BLaER1 treated with 17β-estradiol and CSF1 and Interleukin-3, amounts not matched to agents 10 nM and 100 nM (cell line): Measurements from ENCODE around the gene DENND4B.
"Not testable (repeated sequence)": the region's sequence is repeated elsewhere in the genome, so short reads cannot be mapped to it uniquely, and the experiment has no call there.

Experiments used
- H3K27ac ChIP-seq, 11 experiments: shearing (Covaris generic); formaldehyde crosslinking; 2 replicates each; pipeline ENCODE4 v1.8.1; 2022
- H3K27me3 ChIP-seq, 11 experiments: shearing (Covaris generic); formaldehyde crosslinking; 2 replicates each; pipeline ENCODE4 v1.8.1; 2022
- H3K36me3 ChIP-seq, 11 experiments: shearing (Covaris generic); formaldehyde crosslinking; 2 replicates each; pipeline ENCODE4 v1.8.1; 2022
- H3K4me1 ChIP-seq, 10 experiments: shearing (Covaris generic); formaldehyde crosslinking; 2 replicates each; pipeline ENCODE4 v1.8.1; 2022
- H3K4me2 ChIP-seq, 11 experiments: shearing (Covaris generic); formaldehyde crosslinking; 2 replicates each; pipeline ENCODE4 v1.8.1; 2022
- H3K4me3 ChIP-seq, 10 experiments: shearing (Covaris generic); formaldehyde crosslinking; 2 replicates each; pipeline ENCODE4 v1.8.1; 2022
- H3K9ac ChIP-seq, 11 experiments: shearing (Covaris generic); formaldehyde crosslinking; 2 replicates each; pipeline ENCODE4 v1.8.1; 2022
- H3K9me3 ChIP-seq, 11 experiments: shearing (Covaris generic); formaldehyde crosslinking; replicated peaks in 1 of 11; 2 replicates each; pipeline ENCODE4 v1.8.1; 2022
- H4K20me1 ChIP-seq, 11 experiments: shearing (Covaris generic); formaldehyde crosslinking; 2 replicates each; pipeline ENCODE4 v1.8.1; 2022
- Cebpa-rat ChIP-seq, 11 experiments: shearing (Covaris generic); IDR thresholded peaks; 2 replicates each; pipeline ENCODE4 v1.8.1; 2022

Gene DENND4B

GRCh38 chr1:153921080-153921802, 25.3 kb downstream of the DENND4B start:
- H3K4me3 ChIP-seq, result peak overlapping the region; percentile 61 to 87 (median 82)
- peak overlapping the region; percentile 80 to 99 (median 94) for H3K4me2 ChIP-seq
- H3K27ac ChIP-seq, result peak overlapping the region; percentile 12 to 94 (median 90); a peak in 21 of 22 replicates
- peaks cover 10 to 35% (median 24%) of the 10 kb centered on the region in 11 experiments; a peak in 20 of 22 replicates for H3K36me3 ChIP-seq
- peaks cover 38 to 54% (median 41%) of the 10 kb centered on the region in 10 experiments for H3K4me1 ChIP-seq
- H3K9ac ChIP-seq, result peak overlapping the region; percentile 81 to 94 (median 92)
- no peaks in the 10 kb centered on the region for H3K9me3 ChIP-seq
- H3K27me3 ChIP-seq, result no peaks in the 10 kb centered on the region
- peaks cover 49 to 59% (median 56%) of the 10 kb centered on the region in 11 experiments for H4K20me1 ChIP-seq
- no peak for TF ChIP-seq Cebpa-rat (IDR thresholded peaks at IDR 0.05)

GRCh38 chr1:153919876-153920852, 26.4 kb downstream of the DENND4B start:
- Histone ChIP-seq H3K9me3 (no peaks in the 10 kb centered on the region), H3K4me3 (peak overlapping the region; percentile 61 to 87 (median 82); a peak in 19 of 20 replicates), H3K36me3 (peaks cover 21 to 46% (median 35%) of the 10 kb centered on the region in 11 experiments), H3K27me3 (no peaks in the 10 kb centered on the region), H3K9ac (peak overlapping the region; percentile 57 to 94 (median 92); a peak in 20 of 22 replicates), H3K27ac (peak overlapping the region in 10 of 11 experiments; percentile 27 to 94 (median 90); a peak in 20 of 22 replicates), H3K4me1 (peaks cover 38 to 54% (median 40%) of the 10 kb centered on the region in 10 experiments), H3K4me2 (peak overlapping the region; percentile 80 to 99 (median 94)), H4K20me1 (peaks cover 60 to 69% (median 67%) of the 10 kb centered on the region in 11 experiments)
- TF ChIP-seq Cebpa-rat (IDR thresholded peaks at IDR 0.05), result no peak

DNA sequence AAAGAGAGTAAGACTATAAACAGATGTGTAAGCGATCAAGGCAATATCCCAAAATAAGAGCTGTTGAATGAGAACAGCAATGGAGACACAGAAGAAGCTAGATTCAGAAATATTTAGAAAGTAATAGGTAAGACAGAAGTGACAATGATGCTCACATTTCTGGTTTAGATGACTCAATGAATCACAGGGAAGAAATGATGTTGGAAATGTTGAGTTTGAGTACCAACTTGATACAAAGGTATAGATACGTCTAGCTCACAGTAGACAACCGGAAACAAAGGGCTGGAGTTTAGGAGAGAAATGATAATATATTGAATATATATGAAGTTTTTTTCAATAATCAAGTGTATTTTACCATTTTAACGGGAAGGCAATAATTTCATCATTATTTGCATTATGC, 30.2 kb downstream of the DENND4B start:
- no peak for TF ChIP-seq Cebpa-rat (IDR thresholded peaks at IDR 0.05)
- Histone ChIP-seq H3K4me2 (no peak overlapping the region), H3K9ac (no peak overlapping the region), H3K4me1 (peaks cover 24 to 42% (median 31%) of the 10 kb centered on the region in 10 experiments), H3K27me3 (no peaks in the 10 kb centered on the region), H3K27ac (no peak overlapping the region), H3K9me3 (peaks cover 0 to 3% (median 0%) of the 10 kb centered on the region in 11 experiments; a peak in 1 of 22 replicates), H3K36me3 (peaks cover 31 to 84% (median 55%) of the 10 kb centered on the region in 11 experiments), H4K20me1 (peaks cover 93 to 100% (median 100%) of the 10 kb centered on the region in 11 experiments), H3K4me3 (no peak overlapping the region)

DNA sequence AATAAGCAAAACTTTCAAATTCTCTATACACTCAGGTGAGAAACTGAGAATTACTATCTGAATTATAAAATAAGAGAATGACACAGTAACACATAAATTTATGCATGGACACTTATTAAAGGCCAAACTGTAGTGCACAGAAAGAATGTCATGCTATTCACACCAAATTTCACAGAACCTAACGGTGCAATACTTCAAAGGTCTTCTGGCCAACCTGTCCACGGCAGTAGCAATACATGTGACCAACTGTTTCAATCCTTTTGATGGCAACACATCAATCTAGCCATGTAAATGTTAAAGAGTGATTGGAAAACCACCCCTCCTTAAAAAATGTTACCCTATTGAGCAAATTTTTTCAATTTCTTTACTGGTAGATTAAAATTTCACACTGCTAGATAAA, 34.2 kb downstream of the DENND4B start:
- H3K9ac ChIP-seq, result no peak overlapping the region
- no peak overlapping the region for H3K4me2 ChIP-seq
- peaks cover 0 to 9% (median 0%) of the 10 kb centered on the region in 11 experiments; a peak in 3 of 22 replicates for H3K9me3 ChIP-seq
- H3K27me3 ChIP-seq, result no peaks in the 10 kb centered on the region
- H4K20me1 ChIP-seq, result peaks cover 86 to 100% (median 100%) of the 10 kb centered on the region in 11 experiments; a peak in 21 of 22 replicates
- peaks cover 0 to 14% (median 3%) of the 10 kb centered on the region in 10 experiments; a peak in 4 of 20 replicates for H3K4me1 ChIP-seq
- TF ChIP-seq Cebpa-rat (IDR thresholded peaks at IDR 0.05), result no peak
- no peak overlapping the region for H3K27ac ChIP-seq
- no peak overlapping the region for H3K4me3 ChIP-seq
- H3K36me3 ChIP-seq, result peaks cover 39 to 95% (median 62%) of the 10 kb centered on the region in 11 experiments

GRCh38 chr1:153910560-153910959, 36.0 kb downstream of the DENND4B start:
- not testable (repeated sequence) for H3K9ac ChIP-seq, H3K27ac ChIP-seq, H3K4me3 ChIP-seq, H3K4me2 ChIP-seq, H3K9me3 ChIP-seq, H3K27me3 ChIP-seq
- Histone ChIP-seq H3K36me3 (peaks cover 36 to 89% (median 62%) of the 10 kb centered on the region in 11 experiments), H4K20me1 (peaks cover 83 to 100% (median 99%) of the 10 kb centered on the region in 11 experiments), H3K4me1 (peaks cover 0 to 14% (median 7%) of the 10 kb centered on the region in 10 experiments; a peak in 13 of 20 replicates)

DNA sequence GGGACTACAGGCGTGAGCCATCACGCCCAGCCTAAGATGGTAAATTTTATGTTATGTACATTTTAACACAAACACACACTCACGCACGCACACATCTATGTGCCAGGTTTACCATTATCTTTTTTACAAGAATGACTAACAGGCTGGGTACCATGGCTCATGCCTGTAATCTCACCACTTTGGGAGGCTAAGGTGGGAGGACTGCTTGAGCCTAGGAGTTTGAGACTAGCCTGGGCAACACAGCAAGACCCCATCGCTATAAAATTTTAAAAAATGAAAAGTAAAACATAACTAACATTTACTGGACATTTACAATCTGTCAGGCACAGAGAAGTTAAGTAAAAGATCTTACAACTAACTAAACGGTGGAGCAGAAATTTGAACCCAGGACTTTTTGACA, 38.4 kb downstream of the DENND4B start:
- TF ChIP-seq Cebpa-rat (IDR thresholded peaks at IDR 0.05), result no peak
- Histone ChIP-seq H3K9me3 (peaks cover 0 to 19% (median 11%) of the 10 kb centered on the region in 11 experiments; a peak in 16 of 22 replicates), H4K20me1 (peaks cover 79 to 100% (median 99%) of the 10 kb centered on the region in 11 experiments), H3K4me3 (no peak overlapping the region), H3K9ac (no peak overlapping the region), H3K4me1 (peaks cover 0 to 27% (median 7%) of the 10 kb centered on the region in 10 experiments; a peak in 14 of 20 replicates), H3K27ac (no peak overlapping the region), H3K4me2 (no peak overlapping the region), H3K36me3 (peaks cover 31 to 87% (median 65%) of the 10 kb centered on the region in 11 experiments), H3K27me3 (no peaks in the 10 kb centered on the region)

DNA sequence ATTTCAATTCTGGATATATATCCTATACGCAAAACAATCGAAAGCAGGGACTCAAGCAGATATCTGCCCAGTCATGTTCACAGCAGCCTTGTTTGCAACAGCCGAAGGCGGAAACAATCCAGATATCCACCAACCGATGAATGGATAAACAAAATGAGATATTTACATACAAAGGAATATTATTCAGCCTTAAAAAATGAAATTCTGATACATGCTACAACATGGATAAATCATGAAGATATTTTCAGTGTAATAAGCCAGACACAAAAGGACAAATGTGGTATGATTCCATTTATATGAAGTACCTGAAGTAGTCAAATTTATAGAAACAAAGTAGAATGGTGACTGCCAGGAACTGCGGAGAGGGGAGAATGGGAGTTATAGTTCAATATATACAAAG, 39.4 kb downstream of the DENND4B start:
- Histone ChIP-seq H3K4me3 (no peak overlapping the region), H3K9ac (no peak overlapping the region), H3K27ac (no peak overlapping the region), H3K9me3 (peaks cover 0 to 27% (median 15%) of the 10 kb centered on the region in 11 experiments; a peak in 16 of 22 replicates), H3K4me2 (no peak overlapping the region), H3K36me3 (peaks cover 31 to 87% (median 67%) of the 10 kb centered on the region in 11 experiments), H3K4me1 (peaks cover 0 to 25% (median 7%) of the 10 kb centered on the region in 10 experiments; a peak in 14 of 20 replicates), H4K20me1 (peaks cover 76 to 100% (median 99%) of the 10 kb centered on the region in 11 experiments), H3K27me3 (no peaks in the 10 kb centered on the region)
- no peak for TF ChIP-seq Cebpa-rat (IDR thresholded peaks at IDR 0.05)

GRCh38 chr1:153906396-153906795, 40.1 kb downstream of the DENND4B start:
- no peak for TF ChIP-seq Cebpa-rat (IDR thresholded peaks at IDR 0.05)
- Histone ChIP-seq H4K20me1 (peaks cover 70 to 100% (median 99%) of the 10 kb centered on the region in 11 experiments), H3K4me2 (peak overlapping the region in 2 of 11 experiments; percentile 16 to 24; a peak in 1 of 22 replicates)

GRCh38 chr1:153905908-153906307, 40.6 kb downstream of the DENND4B start:
- Histone ChIP-seq H3K9me3 (peaks cover 0 to 27% (median 15%) of the 10 kb centered on the region in 11 experiments; a peak in 16 of 22 replicates), H3K27ac (peak overlapping the region in 1 of 11 experiments; percentile 48; a peak in 1 of 22 replicates), H3K36me3 (peaks cover 31 to 87% (median 75%) of the 10 kb centered on the region in 11 experiments), H4K20me1 (peaks cover 65 to 100% (median 99%) of the 10 kb centered on the region in 11 experiments), H3K4me1 (peaks cover 0 to 32% (median 9%) of the 10 kb centered on the region in 10 experiments; a peak in 14 of 20 replicates), H3K4me2 (peak overlapping the region in 3 of 11 experiments; percentile 16 to 24 (median 22); a peak in 3 of 22 replicates)
- H3K9ac ChIP-seq, H3K27me3 ChIP-seq, H3K4me3 ChIP-seq: not testable (repeated sequence)

More at GRCh38 chr1:153906396-153906795, 40.1 kb downstream of the DENND4B start:
- Histone ChIP-seq H3K27ac (peak overlapping the region in 1 of 11 experiments; percentile 48; a peak in 1 of 22 replicates), H3K4me3 (no peak overlapping the region), H3K27me3 (no peaks in the 10 kb centered on the region), H3K36me3 (peaks cover 31 to 87% (median 70%) of the 10 kb centered on the region in 11 experiments), H3K9ac (0 out of 22 replicates have a peak overlapping the region, but pooled peaks of 1 of the 11 experiments have one; percentile 24), H3K9me3 (peaks cover 0 to 27% (median 15%) of the 10 kb centered on the region in 11 experiments; a peak in 16 of 22 replicates), H3K4me1 (peaks cover 0 to 27% (median 8%) of the 10 kb centered on the region in 10 experiments; a peak in 14 of 20 replicates)
